Stomach (tissue), 9 donors: ENCODE data around the gene TMEM141. TPM values are rescaled to one million over a fixed set of nuclear protein-coding genes. Genes with fewer than 3 reads are reported as not detected.
A peak's percentile ranks its signal among the peaks of the same experiment; 100 is the strongest.
"Not testable (repeated sequence)": the region's sequence is repeated elsewhere in the genome, so short reads cannot be mapped to it uniquely, and the experiment has no call there.

Experiments used
- DNase-seq, 2 donors: peaks; one replicate each; pipeline versions ENCODE4 v3.0.0 to v3.0.0-alpha.2; 2013 to 2019
- H3K27ac ChIP-seq, 5 donors: fragments of 200-600 bp in 4 of 5; sonication (generic) in 4 of 5; one replicate each; pipeline ENCODE4 v1.5.1; 2013 to 2019; ENCODE audit warnings: mild to moderate bottlenecking in 1 of 5, moderate library complexity in 1 of 5
- H3K27me3 ChIP-seq, 3 donors: fragments of 200-600 bp; sonication (generic); one replicate each; pipeline ENCODE4 v1.5.1; 2017 to 2019; ENCODE audit warnings: mixed run types in 1 of 3
- H3K36me3 ChIP-seq, 4 donors: fragments of 200-600 bp; sonication (generic); 1 replicate in 3 of 4; 2 replicates in 1 of 4; pipeline ENCODE4 v1.5.1; 2016 to 2019
- H3K4me1 ChIP-seq, 4 donors: fragments of 200-600 bp; sonication (generic); one replicate each; pipeline ENCODE4 v1.5.1; 2016 to 2019
- H3K4me3 ChIP-seq, 4 donors: fragments of 200-600 bp; sonication (generic) in 3 of 4; one replicate each; pipeline ENCODE4 v1.5.1; 2016 to 2019; ENCODE audit warnings: mild to moderate bottlenecking in 1 of 4
- H3K9me3 ChIP-seq, 4 donors: fragments of 200-600 bp; sonication (generic); one replicate each; pipeline ENCODE4 v1.5.1; 2016 to 2019
- EP300 ChIP-seq: sonication (generic); formaldehyde crosslinking; IDR thresholded peaks from one replicate; pipeline ENCODE4 v1.6.1; 2017; ENCODE audit warnings: antibody characterized with exemption
- POLR2A ChIP-seq, 4 donors: fragments of 450-650 bp; IDR thresholded peaks; one replicate each; pipeline ENCODE4 v1.6.1; 2016; ENCODE audit warnings: antibody characterized with exemption in 4 of 4, control low read depth in 2 of 4, mild to moderate bottlenecking in 1 of 4, moderate library complexity in 1 of 4
- POLR2AphosphoS5 ChIP-seq, 3 donors: sonication (generic); formaldehyde crosslinking; IDR thresholded peaks; one replicate each; pipeline ENCODE4 v1.6.1; 2016; ENCODE audit warnings: antibody characterized with exemption in 3 of 3
- WGBS, 5 donors: extraction: QIAGEN DNeasy Blood & Tissue Kit in 3 of 5; methylation state at CpG; one replicate each; pipeline versions ENCODE4 v1.1.5 to v1.1.7; 2013 to 2018; 5-methylcytosine and 5-hydroxymethylcytosine counted together
- intact Hi-C: fragments of 100-400 bp; cut with DNase I; formaldehyde crosslinking; loops from one replicate; pipeline ENCODE4 v1.15.1; 2023; ENCODE audit warnings: low total_unique reads
- polyA plus RNA-seq, 3 donors: library from polyadenylated mRNA; stranded (reverse); fragments of 200-250 nt; gene quantifications; one replicate each; pipeline ENCODE4 v1.2.3, GENCODE V29; 2013
- total RNA-seq, 5 donors: library from RNA; depleted of rRNA; stranded (reverse); fragments of >200 nt; gene quantifications; one replicate each; pipeline versions ENCODE4 v1.1.0 to v1.2.3, GENCODE V29; 2014 to 2016
- TF ChIP-seq, protein P1 (sequence below), 7 experiments: fragments of 450-650 bp in 4 of 7; fragments of 200-600 bp in 3 of 7; sonication (generic) in 3 of 7; IDR thresholded peaks; one replicate each; pipeline ENCODE4 v1.5.1; 2016 to 2019; ENCODE audit warnings: antibody characterized with exemption in 7 of 7, control low read depth in 2 of 7, mild to moderate bottlenecking in 1 of 7
- donor health status: healthy with polysubstance abuse.
- donor health status: Bipolar disorder and iron deficiency.
- donor health status: healthy.

TMEM141 gene
- total and polyA plus RNA-seq, 8 donors: 11.1 to 219 (median 103) TPM

DNA sequence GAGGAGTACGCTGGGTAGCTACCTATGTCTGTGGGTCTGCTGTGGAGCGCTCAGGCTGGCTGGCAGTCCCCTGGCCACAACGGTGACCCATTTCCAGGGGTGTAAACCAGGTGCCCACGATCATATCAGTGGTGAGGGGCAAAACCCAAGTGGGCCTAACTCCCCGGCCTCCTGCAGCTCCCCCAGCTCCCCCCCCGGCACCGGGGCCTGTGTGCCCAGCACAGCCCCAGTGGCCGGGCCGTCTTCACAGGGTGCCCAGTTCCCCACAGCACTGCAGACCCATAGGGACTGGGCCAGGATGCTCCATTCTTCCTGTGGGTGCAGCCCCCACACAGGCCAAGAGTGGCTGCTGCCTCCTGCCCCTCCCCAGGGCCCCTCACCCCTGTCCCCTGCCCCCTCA lies 32.1 kb upstream of the TMEM141 start:
- Histone ChIP-seq H3K36me3 (no peaks in the 10 kb centered on the region), H3K4me1 (peaks cover 0 to 16% (median 12%) of the 10 kb centered on the region in 4 donors), H3K4me3 (no peak overlapping the region), H3K27me3 (peaks cover 0 to 53% (median 11%) of the 10 kb centered on the region in 3 donors), H3K27ac (no peak overlapping the region), H3K9me3 (peaks cover 0 to 11% (median 0%) of the 10 kb centered on the region in 4 donors)
- WGBS, 5 donors: 74 to 100% (median 81%) methylated on average over 1 to 9 of the region's 9 CpGs
- intact Hi-C loops: no loop called here
- TF ChIP-seq EP300: no peak
- TF ChIP-seq, protein P1, sequence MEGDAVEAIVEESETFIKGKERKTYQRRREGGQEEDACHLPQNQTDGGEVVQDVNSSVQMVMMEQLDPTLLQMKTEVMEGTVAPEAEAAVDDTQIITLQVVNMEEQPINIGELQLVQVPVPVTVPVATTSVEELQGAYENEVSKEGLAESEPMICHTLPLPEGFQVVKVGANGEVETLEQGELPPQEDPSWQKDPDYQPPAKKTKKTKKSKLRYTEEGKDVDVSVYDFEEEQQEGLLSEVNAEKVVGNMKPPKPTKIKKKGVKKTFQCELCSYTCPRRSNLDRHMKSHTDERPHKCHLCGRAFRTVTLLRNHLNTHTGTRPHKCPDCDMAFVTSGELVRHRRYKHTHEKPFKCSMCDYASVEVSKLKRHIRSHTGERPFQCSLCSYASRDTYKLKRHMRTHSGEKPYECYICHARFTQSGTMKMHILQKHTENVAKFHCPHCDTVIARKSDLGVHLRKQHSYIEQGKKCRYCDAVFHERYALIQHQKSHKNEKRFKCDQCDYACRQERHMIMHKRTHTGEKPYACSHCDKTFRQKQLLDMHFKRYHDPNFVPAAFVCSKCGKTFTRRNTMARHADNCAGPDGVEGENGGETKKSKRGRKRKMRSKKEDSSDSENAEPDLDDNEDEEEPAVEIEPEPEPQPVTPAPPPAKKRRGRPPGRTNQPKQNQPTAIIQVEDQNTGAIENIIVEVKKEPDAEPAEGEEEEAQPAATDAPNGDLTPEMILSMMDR (IDR thresholded peaks at IDR 0.05): no peak
- no peak for TF ChIP-seq POLR2A (IDR thresholded peaks at IDR 0.05)
- no peak for TF ChIP-seq POLR2AphosphoS5 (IDR thresholded peaks at IDR 0.05)
- no peak for DNase-seq

DNA sequence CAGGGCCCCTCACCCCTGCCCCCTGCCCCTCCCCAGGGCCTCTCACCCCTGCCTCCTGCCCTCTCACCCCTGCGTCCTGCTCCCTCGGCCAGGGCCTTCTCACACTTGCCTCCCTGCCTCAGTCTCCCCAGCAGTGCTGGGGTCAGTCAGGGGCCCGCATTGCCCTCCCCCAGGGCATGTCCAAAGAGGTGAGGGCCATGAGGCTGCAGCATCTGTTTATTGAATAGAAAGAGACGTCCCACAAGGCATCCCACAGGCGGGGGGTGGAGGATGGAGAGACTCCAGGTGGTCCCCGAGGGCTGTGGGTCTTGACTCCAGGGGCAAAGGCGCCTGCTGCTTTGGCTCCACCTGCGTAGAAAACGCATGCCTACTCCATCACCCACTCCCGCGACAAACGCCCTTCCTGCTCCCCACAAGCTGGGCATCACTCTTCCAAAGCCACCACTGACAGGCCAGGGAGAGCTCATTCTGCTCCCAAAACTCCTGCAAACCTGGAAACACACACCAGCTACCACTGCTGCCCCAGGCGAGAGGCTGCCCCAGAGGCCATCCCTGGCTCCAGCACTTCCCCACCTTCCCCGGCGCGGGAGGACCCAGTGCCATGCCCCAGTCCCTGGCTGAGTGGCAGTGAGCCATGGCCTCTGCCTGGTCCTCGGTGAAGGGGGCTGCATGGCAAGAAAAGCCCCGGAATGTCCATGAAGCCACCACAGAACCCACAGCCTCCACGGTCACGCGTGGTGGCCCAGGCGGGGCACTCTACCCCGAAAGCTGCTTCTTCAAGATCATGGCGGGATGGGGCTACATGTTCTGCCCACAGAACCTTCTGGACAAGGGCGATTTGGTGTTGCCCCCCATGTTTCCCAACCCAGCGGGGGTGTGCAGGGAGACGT lies 31.5 kb upstream of the TMEM141 start:
- Histone ChIP-seq H3K27me3 (peaks cover 0 to 58% (median 12%) of the 10 kb centered on the region in 3 donors), H3K36me3 (no peaks in the 10 kb centered on the region), H3K27ac (no peak overlapping the region), H3K9me3 (peaks cover 0 to 11% (median 0%) of the 10 kb centered on the region in 4 donors), H3K4me3 (no peak overlapping the region), H3K4me1 (peaks cover 0 to 16% (median 12%) of the 10 kb centered on the region in 4 donors)
- intact Hi-C loops: no loop called here
- TF ChIP-seq POLR2A (IDR thresholded peaks at IDR 0.05) (no peak), EP300 (no peak), POLR2AphosphoS5 (IDR thresholded peaks at IDR 0.05) (no peak)
- TF ChIP-seq, protein P1 (IDR thresholded peaks at IDR 0.05): no peak
- WGBS, 5 donors: 77 to 85% (median 84%) methylated on average over 15 to 27 of the region's 27 CpGs
- no peak for DNase-seq

DNA sequence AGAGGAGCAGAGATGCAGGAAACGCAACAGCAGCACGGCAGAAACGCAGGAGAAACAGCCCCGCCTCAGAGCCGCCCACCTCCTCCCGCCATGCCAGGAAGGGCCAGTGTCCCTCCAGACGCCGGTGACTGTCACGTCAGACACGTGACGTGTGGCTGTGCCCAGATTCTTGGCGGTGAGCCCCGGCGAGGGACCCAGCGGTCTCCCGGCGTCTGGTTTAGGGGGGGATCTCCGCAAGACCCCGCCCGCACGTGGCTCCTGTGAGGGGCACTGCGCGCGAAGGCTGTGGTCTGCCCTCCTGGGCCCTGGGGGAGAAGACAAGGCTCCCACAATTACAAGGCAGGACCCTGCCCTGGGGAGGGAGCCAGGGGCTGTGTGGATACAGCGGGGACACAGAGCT lies 30.7 kb upstream of the TMEM141 start:
- WGBS, 5 donors: 56 to 74% (median 72%) methylated on average over 5 to 25 of the region's 25 CpGs
- DNase-seq: no peak
- Histone ChIP-seq H3K4me3 (no peak overlapping the region), H3K36me3 (no peaks in the 10 kb centered on the region), H3K4me1 (peaks cover 0 to 16% (median 12%) of the 10 kb centered on the region in 4 donors), H3K9me3 (peaks cover 0 to 11% (median 0%) of the 10 kb centered on the region in 4 donors), H3K27ac (no peak overlapping the region), H3K27me3 (peaks cover 0 to 66% (median 12%) of the 10 kb centered on the region in 3 donors)
- intact Hi-C loops: no loop called here
- TF ChIP-seq POLR2A (IDR thresholded peaks at IDR 0.05): no peak
- TF ChIP-seq POLR2AphosphoS5 (IDR thresholded peaks at IDR 0.05): no peak
- TF ChIP-seq EP300: no peak
- TF ChIP-seq, protein P1 (IDR thresholded peaks at IDR 0.05): no peak

DNA sequence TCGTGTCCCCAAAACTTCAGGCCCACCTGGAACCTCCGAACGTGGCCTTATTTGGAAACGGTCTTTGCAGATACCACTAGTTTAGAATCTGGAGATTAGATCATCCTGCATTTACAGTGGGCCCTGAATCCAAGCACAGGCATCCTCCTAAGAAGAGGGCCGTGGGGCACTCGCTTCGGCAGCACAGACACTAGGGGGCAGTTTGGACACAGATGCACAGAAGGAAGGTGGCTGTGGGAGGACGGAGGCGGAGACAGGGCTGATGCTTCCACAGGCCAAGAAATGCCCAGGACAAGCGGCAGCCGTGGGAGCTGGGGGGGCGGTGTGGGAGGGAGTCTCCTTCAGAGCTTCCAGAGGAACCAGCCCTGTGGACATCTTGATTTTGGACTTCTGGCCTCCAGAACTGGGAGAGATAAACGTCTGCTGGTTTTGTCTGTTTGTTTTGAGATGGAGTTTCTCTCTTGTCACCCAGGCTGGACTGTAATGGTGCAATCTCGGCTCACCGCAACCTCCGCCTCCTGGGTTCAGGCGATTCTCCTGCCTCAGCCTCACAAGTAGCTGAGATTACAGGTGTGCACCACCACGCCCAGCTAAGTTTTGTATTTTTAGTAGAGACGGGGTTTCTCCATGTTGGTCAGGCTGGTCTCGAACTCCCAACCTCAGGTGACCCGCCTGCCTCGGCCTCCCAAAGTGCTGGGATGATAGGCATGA lies 30.2 kb upstream of the TMEM141 start:
- Histone ChIP-seq H3K4me1 (peaks cover 0 to 16% (median 12%) of the 10 kb centered on the region in 4 donors), H3K27me3 (peaks cover 0 to 69% (median 12%) of the 10 kb centered on the region in 3 donors)
- TF ChIP-seq, protein P1 (IDR thresholded peaks at IDR 0.05): peak in 3 of 7 experiments; percentile 15 to 35 (median 15)
- 39 to 45% (median 41%) methylated on average over 21 to 22 of the region's 22 CpGs for WGBS, 5 donors
- H3K9me3 ChIP-seq, H3K4me3 ChIP-seq, intact Hi-C loops, H3K36me3 ChIP-seq, H3K27ac ChIP-seq: not testable (repeated sequence)
- peak; percentile 54 to 78 for DNase-seq
